ENCODE results near the gene LPAR3. TPM values are rescaled to one million over a fixed set of nuclear protein-coding genes. Genes with fewer than 3 reads are reported as not detected.

LPAR3 gene
- total RNA-seq, 1 donor from 2014 or later, result not detected

DNA sequence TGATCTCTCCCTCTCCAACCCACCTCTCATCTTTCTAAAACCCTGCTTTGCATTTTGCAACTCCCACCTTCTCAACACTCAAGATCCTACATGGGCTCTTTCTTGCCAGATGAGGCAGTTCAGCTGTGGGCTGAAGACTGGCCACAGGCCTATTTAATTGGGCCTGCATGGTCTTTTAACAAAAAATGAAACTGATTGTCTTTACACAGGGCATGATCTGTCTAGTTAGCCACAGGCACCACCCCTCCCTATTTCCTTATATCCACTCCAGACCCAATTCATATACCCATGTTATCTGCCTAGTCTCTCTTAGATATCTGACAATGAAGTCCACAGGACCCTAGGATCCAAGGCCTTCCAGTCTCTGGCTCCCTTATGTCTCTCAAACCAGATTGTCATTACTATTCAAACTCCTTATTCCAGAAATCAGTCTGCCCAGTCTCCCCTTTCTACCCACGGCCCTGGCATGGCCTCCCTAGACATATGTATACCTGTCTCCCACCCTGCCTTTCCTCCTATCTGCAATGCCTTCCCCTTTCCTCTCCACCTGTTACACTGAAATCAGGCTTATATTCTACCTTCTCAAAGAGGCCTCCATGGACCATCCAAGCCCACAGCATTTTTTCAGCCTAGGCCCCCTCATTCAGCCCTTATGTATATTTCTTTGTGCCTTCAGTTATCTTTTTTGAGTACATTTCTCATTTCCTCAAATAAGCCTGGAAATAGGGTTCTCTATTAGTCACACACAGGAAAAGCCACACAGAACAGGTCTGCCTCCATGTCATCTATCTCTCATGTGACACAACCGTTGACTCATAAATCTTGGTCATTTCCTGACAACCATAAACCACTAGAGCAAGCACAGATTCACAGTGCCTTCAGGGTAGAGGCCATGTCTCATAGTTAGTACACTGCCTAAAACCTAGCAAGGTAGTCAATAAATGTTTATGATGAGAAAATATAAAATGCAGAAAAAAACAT lies 39.0 kb downstream of the LPAR3 start:
- H3K4me1 Mint-ChIP-seq (ENCODE audit: low read depth), result peaks cover 26% of the 10 kb centered on the region
- peaks cover 3% of the 10 kb centered on the region for H3K9me3 Mint-ChIP-seq (ENCODE audit: low read depth)
- H3K36me3 Mint-ChIP-seq (ENCODE audit: low read depth), result peaks cover 3% of the 10 kb centered on the region
- TF ChIP-seq, protein P1, sequence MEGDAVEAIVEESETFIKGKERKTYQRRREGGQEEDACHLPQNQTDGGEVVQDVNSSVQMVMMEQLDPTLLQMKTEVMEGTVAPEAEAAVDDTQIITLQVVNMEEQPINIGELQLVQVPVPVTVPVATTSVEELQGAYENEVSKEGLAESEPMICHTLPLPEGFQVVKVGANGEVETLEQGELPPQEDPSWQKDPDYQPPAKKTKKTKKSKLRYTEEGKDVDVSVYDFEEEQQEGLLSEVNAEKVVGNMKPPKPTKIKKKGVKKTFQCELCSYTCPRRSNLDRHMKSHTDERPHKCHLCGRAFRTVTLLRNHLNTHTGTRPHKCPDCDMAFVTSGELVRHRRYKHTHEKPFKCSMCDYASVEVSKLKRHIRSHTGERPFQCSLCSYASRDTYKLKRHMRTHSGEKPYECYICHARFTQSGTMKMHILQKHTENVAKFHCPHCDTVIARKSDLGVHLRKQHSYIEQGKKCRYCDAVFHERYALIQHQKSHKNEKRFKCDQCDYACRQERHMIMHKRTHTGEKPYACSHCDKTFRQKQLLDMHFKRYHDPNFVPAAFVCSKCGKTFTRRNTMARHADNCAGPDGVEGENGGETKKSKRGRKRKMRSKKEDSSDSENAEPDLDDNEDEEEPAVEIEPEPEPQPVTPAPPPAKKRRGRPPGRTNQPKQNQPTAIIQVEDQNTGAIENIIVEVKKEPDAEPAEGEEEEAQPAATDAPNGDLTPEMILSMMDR (IDR thresholded peaks at IDR 0.05), result no peak
- DNase-seq (ENCODE audit: low spot score), result no peak
- H3K4me3 Mint-ChIP-seq (ENCODE audit: unreplicated experiment), result no peak overlapping the region
- peak overlapping the region; percentile 81 for H3K27ac Mint-ChIP-seq (ENCODE audit: unreplicated experiment)
- H3K27me3 Mint-ChIP-seq (ENCODE audit: low read depth), result no peaks in the 10 kb centered on the region

DNA sequence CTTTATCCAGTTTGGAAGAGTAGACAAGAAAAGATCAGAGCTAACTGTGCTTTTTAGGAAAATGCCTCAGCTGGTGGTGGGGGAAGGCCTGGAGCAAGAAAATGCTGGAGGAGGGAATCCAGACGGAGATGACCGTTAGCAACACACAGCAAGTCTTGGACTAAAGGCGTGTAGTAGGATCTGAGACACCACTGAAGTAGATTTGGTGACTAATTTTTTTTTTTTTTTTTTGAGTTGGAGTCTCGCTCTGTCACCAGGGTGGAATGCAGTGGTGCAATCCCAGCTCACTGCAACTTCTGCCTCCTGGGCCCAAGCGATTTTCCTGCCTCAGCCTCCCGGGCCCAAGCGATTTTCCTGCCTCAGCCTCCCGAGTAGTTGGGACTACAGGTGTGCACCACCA lies 41.2 kb downstream of the LPAR3 start:
- Mint-ChIP-seq H3K36me3 (ENCODE audit: low read depth) (peaks cover 3% of the 10 kb centered on the region), H3K27ac (ENCODE audit: unreplicated experiment) (peak overlapping the region; percentile 78), H3K4me1 (ENCODE audit: low read depth) (peaks cover 39% of the 10 kb centered on the region), H3K9me3 (ENCODE audit: low read depth) (peaks cover 6% of the 10 kb centered on the region), H3K4me3 (ENCODE audit: unreplicated experiment) (no peak overlapping the region), H3K27me3 (ENCODE audit: low read depth) (no peaks in the 10 kb centered on the region)
- no peak for DNase-seq (ENCODE audit: low spot score)
- TF ChIP-seq, protein P1 (IDR thresholded peaks at IDR 0.05), result no peak

DNA sequence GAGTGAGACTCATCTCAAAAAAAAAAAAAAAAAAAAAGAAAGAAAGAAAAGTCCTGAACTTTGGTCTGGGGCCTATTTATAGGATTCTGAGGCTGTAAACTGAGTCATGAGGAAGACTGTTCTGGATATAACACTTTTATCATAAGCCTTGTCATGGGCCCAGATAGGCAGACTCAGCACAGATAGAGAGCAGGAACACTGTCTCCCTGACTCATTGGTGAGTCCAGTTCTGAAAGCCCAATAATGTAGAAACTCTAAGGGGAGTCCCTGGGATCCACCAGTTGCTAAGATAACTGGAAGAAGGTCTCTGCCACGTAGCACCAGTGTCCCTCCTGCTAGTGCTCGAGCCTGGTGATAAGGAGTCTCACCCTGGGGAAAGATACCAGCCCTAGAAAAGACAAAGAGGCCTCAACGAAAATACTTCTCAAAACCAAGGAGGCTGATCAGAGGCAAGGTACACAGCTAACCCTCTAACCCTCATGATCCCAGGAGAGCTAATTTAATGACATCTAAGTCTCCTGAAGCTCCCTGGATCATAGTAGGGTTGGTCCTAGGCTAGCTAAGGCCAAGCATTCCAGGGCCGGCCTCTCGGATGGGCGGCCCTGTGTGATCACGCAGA lies 43.5 kb downstream of the LPAR3 start:
- Mint-ChIP-seq H3K9me3 (ENCODE audit: low read depth) (peaks cover 6% of the 10 kb centered on the region), H3K27me3 (ENCODE audit: low read depth) (no peaks in the 10 kb centered on the region), H3K4me1 (ENCODE audit: low read depth) (peaks cover 35% of the 10 kb centered on the region), H3K4me3 (ENCODE audit: unreplicated experiment) (no peak overlapping the region), H3K27ac (ENCODE audit: unreplicated experiment) (no peak overlapping the region), H3K36me3 (ENCODE audit: low read depth) (peaks cover 3% of the 10 kb centered on the region)
- TF ChIP-seq, protein P1 (IDR thresholded peaks at IDR 0.05), result no peak
- no peak for DNase-seq (ENCODE audit: low spot score)

DNA sequence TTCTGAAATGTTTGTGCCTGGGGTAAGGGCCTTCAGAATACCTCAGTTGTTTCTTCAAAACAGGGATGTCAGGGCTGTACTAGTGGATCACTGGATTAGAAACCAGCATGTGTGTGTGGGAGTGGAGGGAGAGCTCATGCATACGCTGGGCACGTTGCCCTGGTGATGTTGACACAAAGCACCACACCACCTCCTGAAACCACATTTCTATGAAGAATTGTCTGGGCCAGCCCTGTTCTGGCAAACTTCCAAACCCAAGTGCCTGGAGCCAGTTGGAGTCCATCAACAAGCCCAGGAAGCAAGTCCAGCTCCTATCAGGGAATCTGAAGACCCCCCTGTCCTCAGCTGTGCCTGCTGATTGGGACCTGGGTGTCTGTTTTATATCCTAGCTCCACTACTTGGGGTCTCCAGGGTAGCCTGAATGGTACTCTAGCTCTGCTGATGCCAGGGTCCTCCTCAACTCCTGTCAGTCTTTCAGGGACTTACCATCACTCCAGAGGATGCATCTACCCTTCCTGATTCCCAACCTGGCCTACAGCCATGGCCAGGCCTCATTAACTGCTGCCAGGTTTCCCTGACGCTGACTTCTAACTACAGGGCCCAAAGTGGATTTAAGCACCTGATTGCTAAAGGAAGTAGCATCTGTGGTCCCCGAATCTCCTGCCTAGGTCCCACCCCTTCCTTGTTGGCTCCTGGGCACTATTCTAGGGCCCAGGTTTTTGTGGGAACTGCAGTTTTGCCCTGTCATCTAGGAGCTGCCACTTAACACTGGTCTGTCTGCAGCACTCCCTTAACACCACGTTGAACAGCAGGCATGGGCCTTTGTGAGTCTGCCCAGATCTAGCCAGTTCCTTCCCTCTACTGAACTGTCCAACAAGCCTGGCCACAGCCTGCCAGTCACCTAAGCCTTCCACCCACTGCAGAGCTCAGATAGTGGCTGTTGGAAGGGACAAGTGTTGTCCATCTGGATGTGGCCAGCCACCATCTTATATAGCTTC lies 45.5 kb downstream of the LPAR3 start:
- DNase-seq (ENCODE audit: low spot score), result no peak
- Mint-ChIP-seq H3K27ac (ENCODE audit: unreplicated experiment) (peak overlapping the region; percentile 70), H3K27me3 (ENCODE audit: low read depth) (no peaks in the 10 kb centered on the region), H3K36me3 (ENCODE audit: low read depth) (peaks cover 3% of the 10 kb centered on the region), H3K4me1 (ENCODE audit: low read depth) (peaks cover 33% of the 10 kb centered on the region), H3K4me3 (ENCODE audit: unreplicated experiment) (no peak overlapping the region), H3K9me3 (ENCODE audit: low read depth) (peaks cover 6% of the 10 kb centered on the region)
- TF ChIP-seq, protein P1 (IDR thresholded peaks at IDR 0.05), result no peak
